Measurements from ENCODE around the gene CFAP46.

GRCh38 chr10:132842397-132842796, 100.0 kb downstream of the CFAP46 start:
- TF ChIP-seq EZH2phosphoT487 (IDR thresholded peaks at IDR 0.05; ENCODE audit: insufficient read depth, low read depth) (no peak), EZH2 (IDR thresholded peaks at IDR 0.05; ENCODE audit: insufficient read depth, poor library complexity, severe bottlenecking) (no peak)

All from GM23248 (cell line).